ENCODE measurements around the gene ABCD3. TPM values are rescaled to one million over a fixed set of nuclear protein-coding genes. Genes with fewer than 3 reads are reported as not detected.
"Not testable (repeated sequence)": the region's sequence is repeated elsewhere in the genome, so short reads cannot be mapped to it uniquely, and the experiment has no call there.

ABCD3 gene
- polyA plus RNA-seq: 10 to 100 TPM; 21.8 to 28.7 (median 27.8) TPM

DNA sequence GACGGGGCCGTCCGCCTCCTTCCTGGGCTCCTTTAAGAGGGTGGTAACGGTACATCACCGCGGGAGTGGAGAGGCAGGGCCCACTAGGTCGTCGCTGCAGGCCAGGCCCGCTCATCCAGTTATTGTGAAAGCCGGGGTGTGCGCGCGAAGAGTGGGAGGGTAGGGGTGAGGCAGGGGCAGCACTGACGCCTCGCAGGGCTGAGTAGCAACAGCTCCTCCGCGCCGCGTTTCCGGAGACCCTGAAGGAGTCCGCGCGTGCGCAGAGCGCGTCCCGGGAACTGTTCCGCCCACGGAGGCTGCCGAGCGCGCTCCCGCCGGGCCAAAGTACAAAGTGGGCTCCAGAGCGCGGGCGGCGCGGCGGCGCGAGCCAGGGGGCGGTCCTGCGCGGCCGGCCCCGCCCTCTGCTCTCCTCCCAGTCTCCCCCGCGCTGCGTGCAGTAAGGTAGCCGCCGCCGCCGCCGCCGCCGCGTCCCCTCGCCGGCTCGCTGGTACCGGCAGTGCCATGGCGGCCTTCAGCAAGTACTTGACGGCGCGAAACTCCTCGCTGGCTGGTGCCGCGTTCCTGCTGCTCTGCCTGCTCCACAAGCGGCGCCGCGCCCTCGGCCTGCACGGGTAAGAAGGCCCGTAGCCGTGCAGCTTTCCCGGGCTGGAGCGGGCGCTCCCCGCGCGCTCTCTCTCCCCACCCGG is at the start of gene ABCD3:
Gene ABCD3, plus strand, starts transcription at position 412 of the 686 bp plus-strand sequence. Its CDS starts 90 bp downstream, at position 502.
- Mint-ChIP-seq H3K4me3 (peak within 1 kb of the TSS in 1 of 5 donors; percentile 83), H3K27ac (peak within 1 kb of the TSS in 5 of 6 donors; percentile 55 to 85 (median 79)), H3K9me3 (no peaks in the 10 kb centered on the region), H3K36me3 (no peaks in the 10 kb centered on the region), H3K4me1 (peaks cover 20 to 38% of the 10 kb centered on the region in 2 donors), H3K27me3 (ENCODE audit: low read depth in 3 of 3) (peaks cover 0 to 12% (median 6%) of the 10 kb centered on the region in 3 donors)
- DNase-seq: peak; percentile 99

DNA sequence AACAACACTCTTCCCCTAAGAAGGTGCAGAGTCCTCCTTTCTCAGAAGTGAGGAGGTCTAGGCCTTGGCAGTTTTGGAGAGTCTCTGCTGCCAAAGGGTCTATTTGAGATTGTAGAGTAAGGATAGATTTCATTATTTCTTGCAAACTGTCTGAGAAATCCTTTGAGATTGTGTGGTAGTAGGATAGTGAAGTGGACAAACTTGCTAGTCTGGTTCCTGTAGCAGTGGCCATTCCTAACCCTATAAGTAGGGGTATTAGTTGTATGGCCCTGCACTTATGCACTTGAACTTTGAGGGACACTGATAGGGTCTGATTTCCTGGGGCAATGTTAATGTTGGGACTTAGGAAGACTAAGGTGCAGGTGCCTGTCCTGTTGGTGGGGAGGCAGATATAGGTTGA is 45.4 kb upstream of the ABCD3 start:
- DNase-seq, H3K36me3 Mint-ChIP-seq, H3K9me3 Mint-ChIP-seq, H3K4me3 Mint-ChIP-seq, H3K27ac Mint-ChIP-seq, H3K4me1 Mint-ChIP-seq: not testable (repeated sequence)
- H3K27me3 Mint-ChIP-seq (ENCODE audit: low read depth in 3 of 3): peaks cover 4 to 13% (median 6%) of the 10 kb centered on the region in 3 donors

DNA sequence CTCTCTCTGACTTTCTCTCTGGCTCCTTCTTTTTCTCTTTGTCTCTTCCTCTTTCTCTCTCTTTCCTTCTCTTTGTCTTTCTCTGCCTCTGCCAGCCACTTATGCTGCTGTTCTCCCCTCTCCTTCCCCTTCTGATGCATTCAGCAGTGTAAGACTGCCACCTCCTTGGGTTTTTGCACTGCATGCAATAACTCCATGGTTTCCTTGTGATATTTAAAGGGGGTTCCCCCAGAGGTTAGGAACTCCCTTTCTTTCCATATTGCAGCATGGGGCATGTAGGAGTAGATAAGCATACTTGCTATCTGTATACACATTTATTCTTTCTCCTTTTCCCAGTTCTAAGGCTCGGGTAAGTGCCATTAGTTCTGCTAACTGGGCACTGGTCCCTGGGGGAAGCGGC is 44.9 kb upstream of the ABCD3 start:
- H3K27ac Mint-ChIP-seq, H3K4me3 Mint-ChIP-seq, H3K4me1 Mint-ChIP-seq, H3K9me3 Mint-ChIP-seq, H3K36me3 Mint-ChIP-seq, DNase-seq: not testable (repeated sequence)
- H3K27me3 Mint-ChIP-seq (ENCODE audit: low read depth in 3 of 3): peaks cover 4 to 11% (median 6%) of the 10 kb centered on the region in 3 donors

DNA sequence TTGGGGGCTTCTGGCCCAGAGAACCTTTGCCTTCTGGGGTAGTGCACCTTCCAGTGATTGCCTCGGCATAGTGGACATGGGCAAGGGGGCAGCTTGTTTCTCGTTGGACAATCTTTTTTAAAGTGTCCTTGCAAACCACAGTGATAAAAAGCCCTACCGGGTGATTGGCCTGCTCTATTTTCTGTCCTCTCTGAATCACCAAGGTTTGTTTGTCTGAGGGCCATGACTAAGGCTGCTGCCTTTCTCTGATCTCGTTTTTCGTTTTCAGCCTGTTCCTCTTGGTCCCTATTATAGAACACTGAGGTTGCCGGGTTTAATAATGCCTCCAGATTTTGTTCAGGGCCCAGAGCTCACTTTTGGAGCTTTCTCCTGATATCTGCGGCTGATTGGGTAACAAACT is 42.5 kb upstream of the ABCD3 start:
- H3K27ac Mint-ChIP-seq, H3K36me3 Mint-ChIP-seq, H3K9me3 Mint-ChIP-seq, H3K4me3 Mint-ChIP-seq, DNase-seq, H3K4me1 Mint-ChIP-seq: not testable (repeated sequence)
- peaks cover 2 to 12% (median 5%) of the 10 kb centered on the region in 3 donors for H3K27me3 Mint-ChIP-seq (ENCODE audit: low read depth in 3 of 3)

DNA sequence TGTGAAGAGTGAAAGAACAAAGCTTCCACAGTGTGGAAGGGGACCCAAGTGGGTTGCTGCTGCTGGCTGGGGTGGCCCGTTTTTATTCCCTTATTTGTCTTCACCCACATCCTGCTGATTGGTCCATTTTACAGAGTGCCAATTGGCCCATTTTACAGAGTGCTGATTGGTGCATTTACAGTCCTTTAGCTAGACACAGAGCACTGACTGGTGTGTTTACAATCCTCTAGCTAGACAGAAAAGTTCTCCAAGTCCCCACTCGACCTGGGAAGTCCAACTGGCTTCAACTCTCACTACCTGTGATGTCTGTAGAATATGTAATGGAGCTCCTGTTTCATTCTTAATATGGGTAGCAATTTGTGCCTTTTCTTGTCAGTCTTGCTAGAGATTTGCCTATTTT is 39.7 kb upstream of the ABCD3 start:
- DNase-seq, H3K36me3 Mint-ChIP-seq, H3K4me3 Mint-ChIP-seq, H3K27ac Mint-ChIP-seq, H3K9me3 Mint-ChIP-seq, H3K4me1 Mint-ChIP-seq: not testable (repeated sequence)
- peaks cover 1 to 10% (median 2%) of the 10 kb centered on the region in 3 donors for H3K27me3 Mint-ChIP-seq (ENCODE audit: low read depth in 3 of 3)

DNA sequence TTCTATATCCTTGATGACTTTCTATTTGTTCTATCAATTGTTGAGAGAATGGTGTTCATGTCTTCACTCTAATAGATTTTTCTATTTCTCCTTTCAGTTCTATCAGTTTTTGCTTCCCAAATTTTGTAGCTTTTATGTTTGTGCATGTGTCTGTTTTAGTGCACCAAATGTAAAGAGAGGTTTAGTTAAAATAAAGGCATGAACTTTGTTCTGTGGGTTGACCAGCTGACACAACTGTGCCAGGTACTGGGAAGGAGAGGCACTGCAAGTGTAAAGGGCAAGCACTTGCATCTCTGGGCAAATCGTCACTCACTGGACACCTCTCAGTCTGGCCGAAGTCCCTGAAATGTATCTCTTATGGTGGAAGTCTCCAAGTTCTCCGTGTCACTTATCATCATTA is 38.6 kb upstream of the ABCD3 start:
- Mint-ChIP-seq H3K4me3 (no peak overlapping the region), H3K36me3 (no peaks in the 10 kb centered on the region), H3K9me3 (no peaks in the 10 kb centered on the region), H3K27me3 (ENCODE audit: low read depth in 3 of 3) (peaks cover 2 to 9% (median 2%) of the 10 kb centered on the region in 3 donors), H3K27ac (no peak overlapping the region), H3K4me1 (peaks cover 2 to 3% of the 10 kb centered on the region in 2 donors)
- DNase-seq: no peak

DNA sequence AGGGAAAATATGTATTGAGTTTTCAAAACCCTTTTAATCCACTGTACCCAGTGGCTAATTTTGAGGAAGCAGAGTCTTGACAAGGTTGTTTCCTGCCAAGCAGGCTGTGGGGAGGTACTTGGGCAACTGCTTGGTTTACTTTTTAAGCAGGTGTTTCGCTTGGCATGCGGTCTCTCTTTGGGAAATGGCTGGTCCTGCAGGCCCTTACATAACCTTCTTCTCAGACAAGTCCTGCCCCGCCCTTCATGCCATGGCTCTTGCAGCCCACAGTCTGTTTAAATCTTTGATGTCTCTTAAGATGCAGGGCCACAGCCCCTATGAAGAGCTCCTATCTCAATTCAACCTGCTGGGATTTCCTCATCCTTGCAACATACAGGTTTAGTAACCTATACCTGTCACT is 36.0 kb upstream of the ABCD3 start:
- H3K27ac Mint-ChIP-seq: no peak overlapping the region
- no peaks in the 10 kb centered on the region for H3K36me3 Mint-ChIP-seq
- H3K9me3 Mint-ChIP-seq: no peaks in the 10 kb centered on the region
- H3K4me1 Mint-ChIP-seq: peaks cover 8 to 14% of the 10 kb centered on the region in 2 donors
- H3K27me3 Mint-ChIP-seq (ENCODE audit: low read depth in 3 of 3): peaks cover 4 to 8% (median 4%) of the 10 kb centered on the region in 3 donors
- H3K4me3 Mint-ChIP-seq: no peak overlapping the region
- no peak for DNase-seq

DNA sequence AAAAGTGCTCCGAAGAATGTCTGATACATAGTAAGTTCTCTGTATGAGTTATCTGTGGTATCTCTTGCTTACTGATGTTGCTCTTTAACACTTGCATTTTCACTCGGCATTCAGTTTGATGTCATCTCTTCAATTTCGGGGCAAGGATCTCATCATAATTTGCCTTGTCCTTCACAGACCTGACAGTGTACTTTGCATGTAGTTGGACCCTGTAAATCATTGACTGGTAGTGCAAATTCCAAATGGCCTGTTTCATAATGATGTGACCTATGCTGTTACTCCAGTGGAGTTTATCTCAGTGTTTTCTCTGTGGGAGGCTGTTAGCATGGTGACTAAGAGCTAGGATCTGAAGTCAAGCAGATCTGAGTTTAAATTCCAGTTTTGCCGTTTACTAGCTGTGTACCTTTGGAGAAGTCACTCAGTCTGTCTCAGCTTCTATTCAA is 34.2 kb upstream of the ABCD3 start:
- peaks cover 8 to 14% of the 10 kb centered on the region in 2 donors for H3K4me1 Mint-ChIP-seq
- no peaks in the 10 kb centered on the region for H3K36me3 Mint-ChIP-seq
- no peaks in the 10 kb centered on the region for H3K9me3 Mint-ChIP-seq
- no peak overlapping the region for H3K4me3 Mint-ChIP-seq
- no peak for DNase-seq
- H3K27me3 Mint-ChIP-seq (ENCODE audit: low read depth in 3 of 3): peaks cover 2 to 7% (median 4%) of the 10 kb centered on the region in 3 donors
- no peak overlapping the region for H3K27ac Mint-ChIP-seq

DNA sequence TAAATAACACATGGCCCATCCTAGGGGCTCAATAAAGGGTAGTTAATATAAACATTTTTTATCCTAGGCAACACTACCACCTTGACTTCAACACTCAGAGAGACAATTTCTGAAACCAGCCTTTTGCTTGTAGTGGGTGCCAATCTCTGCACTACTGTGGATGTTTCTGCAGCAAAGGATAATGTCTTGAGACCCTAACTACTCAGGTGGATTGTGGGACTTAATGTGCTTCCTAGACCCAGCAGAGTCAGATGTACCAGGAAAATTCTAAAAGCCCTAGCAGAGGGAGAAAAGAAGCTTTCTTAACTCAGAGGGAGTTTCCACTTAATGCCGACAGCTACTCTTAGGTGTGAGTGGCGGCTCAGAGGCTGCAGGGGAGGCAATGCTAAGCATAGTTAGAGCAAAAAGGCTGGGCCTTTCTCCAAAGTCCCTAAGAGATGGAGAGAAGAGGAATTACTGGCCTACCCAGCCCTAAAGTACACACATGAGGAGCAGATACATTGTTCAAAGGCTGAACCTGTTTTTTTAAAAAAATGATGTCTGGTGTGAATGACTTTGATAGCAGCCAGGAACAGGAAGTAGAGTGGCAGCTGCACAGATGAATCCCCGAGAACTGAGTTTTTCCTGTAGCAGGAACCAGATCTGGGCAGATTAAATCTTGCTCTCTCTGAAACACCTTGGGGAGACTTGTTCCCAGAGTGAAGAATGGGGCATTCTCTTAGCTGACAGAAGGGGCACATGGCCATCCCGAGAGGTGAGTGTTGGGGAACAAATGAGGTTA is 33.5 kb upstream of the ABCD3 start:
- no peak for DNase-seq
- Mint-ChIP-seq H3K4me3 (peak overlapping the region in 3 of 5 donors; percentile 39 to 68 (median 62)), H3K27me3 (ENCODE audit: low read depth in 3 of 3) (peaks cover 2 to 7% (median 4%) of the 10 kb centered on the region in 3 donors), H3K4me1 (peaks cover 8 to 14% of the 10 kb centered on the region in 2 donors), H3K9me3 (peaks cover 0 to 4% (median 0%) of the 10 kb centered on the region in 6 donors), H3K36me3 (no peaks in the 10 kb centered on the region), H3K27ac (peak overlapping the region in 3 of 6 donors; percentile 19 to 64 (median 55))

DNA sequence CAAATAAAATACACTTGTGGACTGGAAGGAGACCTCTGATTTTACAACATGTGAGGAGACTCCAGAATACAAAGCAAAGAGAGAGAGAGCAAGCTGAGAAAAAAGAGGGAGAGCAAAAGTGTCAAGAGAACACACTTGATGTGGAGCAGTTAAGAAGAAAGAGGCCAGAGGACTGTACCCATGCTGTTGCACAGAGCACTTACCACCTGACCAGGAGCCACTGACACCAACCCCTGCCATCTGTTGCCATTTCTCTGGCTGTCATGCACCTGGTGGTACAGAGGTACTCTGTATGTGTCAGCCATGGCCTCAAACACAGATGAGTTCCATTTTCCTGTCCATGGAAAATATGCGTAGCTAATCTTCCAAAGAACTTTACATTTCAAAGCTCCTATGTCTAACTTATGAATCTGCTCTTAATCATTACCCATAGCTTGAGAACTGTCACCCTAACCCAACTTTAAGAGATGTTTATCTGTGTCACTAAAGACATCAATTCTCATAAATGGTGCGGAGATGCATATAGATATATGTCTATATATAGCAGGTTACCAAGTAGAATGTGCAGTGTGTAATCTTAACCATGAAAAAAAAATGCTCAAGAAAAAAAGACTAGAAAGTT is 32.8 kb upstream of the ABCD3 start:
- Mint-ChIP-seq H3K9me3 (peaks cover 0 to 5% (median 0%) of the 10 kb centered on the region in 6 donors), H3K27ac (peak overlapping the region in 2 of 6 donors; percentile 55 to 64), H3K4me3 (peak overlapping the region in 1 of 5 donors; percentile 68), H3K36me3 (no peaks in the 10 kb centered on the region), H3K4me1 (peaks cover 8 to 14% of the 10 kb centered on the region in 2 donors), H3K27me3 (ENCODE audit: low read depth in 3 of 3) (peaks cover 2 to 7% (median 4%) of the 10 kb centered on the region in 3 donors)
- DNase-seq: no peak

DNA sequence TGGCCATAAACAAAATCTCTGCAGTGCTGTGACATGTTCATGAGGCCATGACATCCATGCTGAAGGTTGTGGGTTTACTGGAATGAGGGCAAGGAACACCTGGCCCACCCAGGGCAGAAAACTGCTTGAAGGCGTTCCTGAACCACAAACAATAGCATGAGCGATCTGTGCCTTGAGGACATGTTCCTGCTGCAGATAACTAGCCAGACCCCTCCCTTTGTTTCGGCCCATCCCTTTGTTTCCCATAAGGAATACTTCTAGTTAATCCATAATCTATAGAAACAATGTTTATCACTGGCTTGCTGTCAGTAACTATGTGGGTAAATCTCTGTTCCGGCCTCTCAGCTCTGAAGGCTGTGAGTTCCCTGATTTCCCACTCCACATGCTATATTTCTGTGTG is 28.9 kb upstream of the ABCD3 start:
- no peak for DNase-seq
- peaks cover 8 to 14% of the 10 kb centered on the region in 2 donors for H3K4me1 Mint-ChIP-seq
- H3K9me3 Mint-ChIP-seq: peaks cover 0 to 5% (median 0%) of the 10 kb centered on the region in 6 donors
- H3K36me3 Mint-ChIP-seq: no peaks in the 10 kb centered on the region
- H3K27ac Mint-ChIP-seq: no peak overlapping the region
- no peak overlapping the region for H3K4me3 Mint-ChIP-seq
- H3K27me3 Mint-ChIP-seq (ENCODE audit: low read depth in 3 of 3): peaks cover 2 to 4% (median 2%) of the 10 kb centered on the region in 3 donors

DNA sequence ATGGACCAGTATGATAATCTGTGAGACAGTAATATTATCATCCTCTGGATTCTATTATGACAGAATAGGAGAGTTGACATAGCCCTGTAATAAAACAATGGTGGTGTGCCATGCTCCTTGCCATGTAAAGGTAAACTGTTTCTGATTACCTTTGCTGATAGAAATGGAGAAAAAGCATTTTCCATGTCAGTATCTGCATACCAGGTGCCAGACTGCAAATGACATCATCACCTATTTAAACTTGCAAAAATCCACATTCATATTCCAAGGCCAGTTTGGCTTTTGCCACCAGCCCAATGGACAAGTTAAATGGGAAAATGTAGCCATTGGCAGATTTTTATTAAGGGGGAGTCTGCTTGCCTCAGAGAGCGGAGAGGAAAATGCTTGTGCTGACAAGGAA is 23.9 kb upstream of the ABCD3 start:
- Mint-ChIP-seq H3K27me3 (ENCODE audit: low read depth in 3 of 3) (peaks cover 0 to 4% (median 3%) of the 10 kb centered on the region in 3 donors), H3K27ac (no peak overlapping the region), H3K4me1 (no peaks in the 10 kb centered on the region), H3K36me3 (no peaks in the 10 kb centered on the region), H3K9me3 (peaks cover 0 to 5% (median 0%) of the 10 kb centered on the region in 6 donors), H3K4me3 (no peak overlapping the region)
- DNase-seq: no peak

DNA sequence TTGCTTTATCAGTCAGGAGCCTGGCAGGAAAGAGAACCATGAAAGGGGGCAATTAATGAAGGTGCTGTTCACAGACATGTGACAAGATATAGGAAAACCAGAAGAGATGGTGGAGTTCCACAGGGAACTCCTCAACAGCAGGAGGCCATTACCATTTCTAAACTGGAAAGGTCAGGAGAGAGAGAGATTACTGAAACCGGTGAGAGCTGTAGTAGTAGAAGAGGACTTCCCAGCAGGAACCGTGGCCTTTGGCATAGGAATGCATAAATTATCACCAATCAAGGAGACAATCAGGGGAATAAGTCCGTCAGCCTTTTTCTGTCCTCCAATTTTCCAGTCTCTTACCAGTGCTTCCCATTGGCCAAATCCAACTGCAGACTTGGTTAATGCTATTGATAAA is 23.0 kb upstream of the ABCD3 start:
- Mint-ChIP-seq H3K4me3 (no peak overlapping the region), H3K9me3 (no peaks in the 10 kb centered on the region), H3K4me1 (no peaks in the 10 kb centered on the region), H3K36me3 (no peaks in the 10 kb centered on the region), H3K27ac (no peak overlapping the region), H3K27me3 (ENCODE audit: low read depth in 3 of 3) (peaks cover 0 to 5% (median 4%) of the 10 kb centered on the region in 3 donors)
- DNase-seq: no peak

Measured in immature natural killer cell (primary cell).